GM18873 (cell line): ENCODE measurements around the gene TP53AIP1.

ENCODE experiments used
- ATAC-seq: cut with Tn5 transposase; IDR thresholded peaks from one replicate; pipeline ENCODE4 v1.9.1; 2021; ENCODE audit warnings: mild to moderate bottlenecking, moderate library complexity, moderate number of reproducible peaks; ENCODE audit not compliant: unreplicated experiment, low FRiP score

TP53AIP1 gene

GRCh38 chr11:128908391-128909246 is 34.1 kb downstream of the TP53AIP1 start:
- ATAC-seq = no peak

- ATAC-seq = no peak
These were observed 35.1 kb downstream of the TP53AIP1 start for GRCh38 chr11:128907585-128907984.

GRCh38 chr11:128906185-128907050 is 36.3 kb downstream of the TP53AIP1 start:
- ATAC-seq = no peak

- ATAC-seq = no peak
These were observed 37.1 kb downstream of the TP53AIP1 start for GRCh38 chr11:128905345-128906184.

GRCh38 chr11:128904656-128905344 is 37.9 kb downstream of the TP53AIP1 start:
- ATAC-seq = peak; percentile 38

GRCh38 chr11:128904303-128904655 is 38.4 kb downstream of the TP53AIP1 start:
- ATAC-seq = no peak

GRCh38 chr11:128903248-128904061 is 39.2 kb downstream of the TP53AIP1 start:
- no peak for ATAC-seq

- ATAC-seq = no peak
These were observed 40.1 kb downstream of the TP53AIP1 start for GRCh38 chr11:128902515-128903066.

GRCh38 chr11:128901653-128902514 is 40.8 kb downstream of the TP53AIP1 start:
- ATAC-seq = no peak

- no peak for ATAC-seq
These were observed 42.2 kb downstream of the TP53AIP1 start for GRCh38 chr11:128900468-128900867.

- ATAC-seq = no peak
These were observed 43.9 kb downstream of the TP53AIP1 start for GRCh38 chr11:128898580-128899344.

GRCh38 chr11:128897826-128898225 is 44.8 kb downstream of the TP53AIP1 start:
- ATAC-seq = no peak

- no peak for ATAC-seq
These were observed 46.3 kb downstream of the TP53AIP1 start for GRCh38 chr11:128896356-128896755.

GRCh38 chr11:128895526-128895925 is 47.1 kb downstream of the TP53AIP1 start:
- ATAC-seq = no peak

GRCh38 chr11:128894685-128895084 is 48.0 kb downstream of the TP53AIP1 start:
- no peak for ATAC-seq

- ATAC-seq = no peak
These were observed 48.4 kb downstream of the TP53AIP1 start for GRCh38 chr11:128894286-128894681.

- peak; percentile 77 for ATAC-seq
These were observed 48.9 kb downstream of the TP53AIP1 start for GRCh38 chr11:128893578-128894285.
